DND-41 (cell line): ENCODE results near the gene TRPC3.

Source experiments
- CTCF ChIP-seq: IDR thresholded peaks from 2 replicates; pipeline ENCODE4 v1.5.1; 2012; ENCODE audit warnings: borderline replicate concordance, low read length, moderate library complexity, mild to moderate bottlenecking; ENCODE audit not compliant: poor library complexity, severe bottlenecking; ENCODE audit errors: extremely low read depth
- EZH2 ChIP-seq: IDR thresholded peaks from 3 replicates; pipeline ENCODE4 v1.6.1; 2012; ENCODE audit warnings: borderline replicate concordance, low read depth, mild to moderate bottlenecking, moderate library complexity, low read length, inconsistent platforms; ENCODE audit not compliant: severe bottlenecking

- TF ChIP-seq EZH2 (no peak), CTCF (no peak)
Measured at GRCh38 chr4:121863799-121864198, 88.1 kb downstream of the TRPC3 start.
